ENCODE measurements around the gene SPRED3.
"Not testable (repeated sequence)": the region's sequence is repeated elsewhere in the genome, so short reads cannot be mapped to it uniquely, and the experiment has no call there.

SPRED3 gene

DNA sequence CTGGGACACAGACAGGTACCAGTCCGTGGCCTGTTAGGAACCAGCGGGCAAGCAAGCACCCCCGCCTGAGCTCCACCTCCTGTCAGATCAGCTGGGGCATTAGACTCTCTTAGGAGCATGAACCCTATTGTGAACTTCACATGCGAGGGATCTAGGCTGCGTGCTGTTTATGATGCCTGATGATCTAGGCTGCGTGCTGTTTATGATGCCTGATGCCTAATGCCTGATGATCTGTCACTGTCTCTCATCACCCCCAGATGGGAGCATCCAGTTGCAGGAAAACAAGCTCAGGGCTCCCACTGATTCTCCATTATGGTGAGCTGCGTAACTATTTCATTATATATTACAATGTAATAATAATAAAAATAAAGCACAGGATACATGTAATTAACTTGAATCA, 33.9 kb downstream of the SPRED3 start:
- no peak for DNase-seq

DNA sequence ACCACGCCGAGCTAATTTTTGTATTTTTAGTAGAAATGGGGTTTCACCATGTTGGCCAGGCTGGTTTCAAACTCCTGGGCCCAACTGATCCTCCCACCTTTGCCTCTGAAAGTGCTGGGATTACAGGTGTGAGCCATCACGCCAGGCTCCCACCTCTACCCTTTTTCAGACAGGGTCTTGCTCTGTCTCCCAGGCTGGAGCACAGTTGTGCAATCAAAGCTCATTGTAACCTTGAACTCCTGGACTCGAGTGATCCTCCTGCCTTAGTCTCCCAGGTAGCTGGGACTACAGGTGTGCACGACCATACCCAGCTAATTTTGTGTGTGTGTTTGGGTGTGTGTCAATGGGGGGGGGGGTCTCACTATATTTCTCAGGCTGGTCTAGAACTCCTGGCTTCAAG, 35.8 kb downstream of the SPRED3 start:
- no peak for DNase-seq

DNA sequence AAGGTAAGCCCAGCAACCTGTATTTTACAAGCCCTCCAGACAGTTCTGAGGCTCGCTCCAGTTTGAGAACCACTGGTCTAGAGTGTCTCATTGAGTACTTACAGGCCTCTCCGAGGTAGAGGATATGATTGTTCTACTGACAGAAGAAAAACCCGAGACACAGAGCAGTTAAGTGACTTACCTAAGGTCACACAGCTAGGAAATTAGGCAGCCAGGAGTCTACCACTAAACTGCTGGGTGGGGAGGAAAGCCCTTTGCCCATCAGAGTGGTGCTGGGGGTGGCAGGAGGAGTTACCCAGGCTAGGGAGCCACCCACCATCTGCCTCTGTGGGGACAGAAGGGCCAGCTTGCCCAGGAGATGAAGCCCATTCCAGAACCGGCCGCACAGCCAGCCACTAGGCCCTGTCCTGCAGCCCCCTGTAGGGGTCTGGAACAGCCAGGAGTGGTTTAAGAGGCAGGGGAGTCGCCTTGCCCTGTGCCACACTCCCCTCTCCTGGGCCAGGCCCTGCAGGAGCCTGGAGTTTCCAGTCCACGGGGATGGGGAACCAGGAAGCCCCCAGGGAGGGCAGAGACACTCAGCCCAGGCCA, 36.8 kb downstream of the SPRED3 start:
- DNase-seq, result no peak

DNA sequence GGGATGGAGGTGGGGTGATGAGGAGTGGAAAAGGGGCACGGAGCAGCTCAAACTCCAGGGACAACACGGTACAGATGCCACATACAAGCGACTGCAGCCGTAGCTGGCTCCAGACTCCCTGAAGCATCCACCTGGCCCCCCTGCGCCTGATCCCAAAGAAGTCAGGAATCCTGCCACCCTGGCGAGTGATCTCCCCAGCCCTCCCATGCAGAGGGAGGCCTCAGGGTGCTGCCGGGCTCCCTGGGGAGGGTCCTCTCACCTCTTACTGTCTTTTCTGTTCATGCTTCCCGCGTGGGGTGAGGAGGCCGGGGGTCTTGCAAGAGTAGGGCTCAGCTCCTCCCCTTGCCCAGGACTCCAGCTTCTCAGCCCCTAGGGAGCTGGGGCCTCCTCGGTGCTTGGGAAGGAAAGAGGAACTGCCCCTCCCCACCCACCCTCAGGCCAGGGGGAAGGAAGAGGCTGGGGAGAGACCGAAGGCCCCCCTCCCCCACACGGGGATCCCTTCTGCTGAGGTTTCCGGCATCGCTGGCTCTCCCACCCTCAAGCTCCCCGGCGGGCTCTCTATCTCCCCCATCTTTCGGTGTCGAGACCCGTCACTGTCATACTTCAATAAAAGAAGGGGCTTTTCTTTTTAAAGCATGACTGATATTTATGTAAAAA, 37.4 kb downstream of the SPRED3 start, which contains the start of gene RASGRP4:
RASGRP4 (minus strand) TSS at position 410 of the 657 bp plus-strand sequence; CDS start at position 282, 128 bp downstream.
- DNase-seq, result peak in 1 of 6 experiments; percentile 13

GRCh38 chr19:38427035-38427677, 38.7 kb downstream of the SPRED3 start:
- DNase-seq, result not testable (repeated sequence)

GRCh38 chr19:38429055-38429810, 40.7 kb downstream of the SPRED3 start:
- no peak for DNase-seq

- DNase-seq, result no peak
Measured at GRCh38 chr19:38429811-38430156, 41.3 kb downstream of the SPRED3 start.

DNA sequence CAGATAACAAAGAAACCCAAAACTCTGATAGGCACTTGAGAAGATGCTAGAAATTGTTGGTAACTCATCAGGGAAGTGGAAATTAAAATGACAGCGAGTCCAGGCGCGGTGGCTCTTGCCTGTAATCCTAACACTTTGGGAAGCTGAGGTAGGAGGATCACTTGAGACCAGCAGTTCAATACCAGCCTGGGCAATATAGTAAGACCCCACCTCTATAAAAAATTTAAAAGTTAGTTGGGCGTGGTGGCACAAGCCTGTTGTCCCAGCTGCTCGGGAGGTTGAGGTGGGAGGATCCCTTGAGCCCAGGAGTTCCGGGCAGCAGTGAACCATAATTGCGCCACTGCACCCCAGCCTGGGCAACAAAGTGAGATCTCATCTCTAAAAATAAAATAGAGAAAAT, 42.4 kb downstream of the SPRED3 start:
- DNase-seq, result no peak

GRCh38 chr19:38433268-38433733, 44.8 kb downstream of the SPRED3 start, which contains the start of gene RYR1:
Gene RYR1 (plus strand): TSS chr19:38433691. CDS start chr19:38433830, 139 bp downstream.
- no peak for DNase-seq

GRCh38 chr19:38434549-38435051, 46.1 kb downstream of the SPRED3 start:
- DNase-seq, result no peak

DNA sequence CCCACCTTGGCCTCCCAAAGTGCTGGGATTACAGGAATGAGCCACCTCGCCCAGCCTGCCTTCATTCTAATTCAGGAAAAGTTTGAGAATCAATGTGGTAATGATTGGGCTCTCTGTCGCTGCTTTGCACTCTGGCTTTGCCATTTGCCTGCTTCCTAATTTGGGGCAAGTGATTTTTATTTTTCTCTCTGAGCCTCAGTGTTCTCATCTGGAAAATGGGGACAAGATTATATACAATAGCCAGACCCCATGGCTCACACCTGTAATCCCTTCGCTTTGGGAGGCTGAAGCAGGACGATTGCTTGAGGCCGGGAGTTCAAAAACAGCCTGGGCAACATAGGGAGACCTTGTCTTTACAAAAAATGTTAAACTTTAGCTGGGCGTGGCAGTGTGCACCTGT, 48.8 kb downstream of the SPRED3 start:
- no peak for DNase-seq

DNA sequence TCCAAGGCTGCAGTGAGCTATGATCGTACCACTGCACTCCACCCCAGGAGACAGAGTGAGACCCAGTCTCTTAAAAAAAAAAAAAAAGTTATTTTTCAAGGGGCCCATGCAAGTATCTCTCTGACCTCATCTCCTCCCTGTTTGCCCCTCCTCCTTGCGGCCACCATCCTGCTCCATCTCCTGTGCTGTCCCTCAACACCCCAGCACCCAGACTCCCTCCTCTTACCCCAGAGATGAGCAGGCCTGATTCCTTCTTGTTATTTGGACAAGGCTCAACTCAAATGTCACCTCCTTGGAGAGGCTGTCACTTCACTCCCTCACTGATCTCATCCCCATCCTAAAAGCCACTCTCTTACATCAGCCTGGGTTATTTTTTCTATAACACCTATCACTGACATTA, 49.4 kb downstream of the SPRED3 start:
- DNase-seq, result no peak

DNA sequence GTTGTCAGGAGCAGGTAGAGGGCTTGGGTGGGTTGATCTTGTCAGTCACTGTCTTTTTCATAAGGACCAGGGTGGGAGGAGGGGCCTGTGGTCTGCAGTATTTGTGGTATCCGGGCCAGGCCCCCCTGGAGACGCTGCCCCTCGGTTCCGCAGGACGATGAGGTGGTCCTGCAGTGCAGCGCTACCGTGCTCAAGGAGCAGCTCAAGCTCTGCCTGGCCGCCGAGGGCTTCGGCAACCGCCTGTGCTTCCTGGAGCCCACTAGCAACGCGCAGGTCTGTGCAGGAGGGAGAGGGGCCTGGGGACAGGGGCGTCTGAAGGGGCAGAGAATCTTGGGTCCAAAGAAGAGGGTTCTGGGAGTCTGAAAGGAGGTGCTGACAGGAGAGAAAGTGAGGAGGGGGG, 52.1 kb downstream of the SPRED3 start:
- no peak for DNase-seq

DNA sequence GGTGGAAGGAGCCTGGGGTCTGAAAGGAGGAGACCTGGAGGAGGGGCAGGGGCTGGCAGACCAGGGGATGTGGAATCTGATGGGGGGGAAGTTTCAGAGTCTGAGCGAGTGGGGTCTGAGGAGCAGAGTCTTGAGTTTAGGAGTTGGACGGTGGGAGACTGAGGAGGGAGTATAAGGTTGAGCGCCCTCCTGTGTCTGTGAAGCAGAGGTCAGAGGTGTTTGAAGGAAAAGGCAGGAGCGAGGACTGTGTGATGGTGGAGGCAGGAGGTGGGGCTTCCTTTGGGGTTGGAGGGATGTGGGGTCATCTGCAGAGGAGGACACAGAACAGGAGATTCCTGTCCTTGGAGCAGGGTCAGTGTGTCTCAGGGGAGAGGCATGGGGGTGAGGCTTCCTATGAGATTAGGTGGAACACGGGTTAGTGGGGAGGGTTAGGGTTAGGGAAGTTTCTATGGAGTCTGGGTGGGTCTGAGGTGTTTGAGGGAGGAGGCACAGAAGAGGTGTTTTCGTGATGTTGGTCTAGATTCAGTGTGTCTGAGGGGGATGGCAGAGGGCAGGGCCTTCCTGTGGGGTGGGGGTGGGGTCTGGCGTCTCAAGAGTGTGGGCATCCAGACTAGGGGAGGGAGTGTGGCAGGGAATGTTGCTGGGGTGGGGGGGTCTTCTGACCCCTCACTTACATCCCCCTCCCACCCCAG, 53.3 kb downstream of the SPRED3 start:
- DNase-seq, result no peak

DNA sequence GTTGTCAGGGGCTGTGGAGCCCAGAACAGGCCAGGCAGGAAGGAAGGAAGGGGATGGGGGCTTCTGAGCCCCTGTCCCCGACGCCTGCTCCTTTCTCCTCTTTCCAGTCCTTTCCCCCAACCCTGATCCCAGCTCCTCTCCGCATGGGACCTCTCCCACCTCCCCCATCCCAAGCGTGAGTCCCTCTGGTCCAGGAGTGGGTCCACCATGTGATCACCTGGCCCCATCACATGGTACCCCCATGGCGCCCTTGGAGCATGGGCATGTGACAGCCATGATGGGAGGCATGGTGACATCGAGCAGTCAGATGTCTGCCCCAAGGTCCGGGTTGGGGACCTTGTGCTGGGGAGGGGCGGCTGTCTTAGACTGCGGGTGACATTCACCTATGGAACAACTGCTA, 54.2 kb downstream of the SPRED3 start:
- DNase-seq, result no peak

DNA sequence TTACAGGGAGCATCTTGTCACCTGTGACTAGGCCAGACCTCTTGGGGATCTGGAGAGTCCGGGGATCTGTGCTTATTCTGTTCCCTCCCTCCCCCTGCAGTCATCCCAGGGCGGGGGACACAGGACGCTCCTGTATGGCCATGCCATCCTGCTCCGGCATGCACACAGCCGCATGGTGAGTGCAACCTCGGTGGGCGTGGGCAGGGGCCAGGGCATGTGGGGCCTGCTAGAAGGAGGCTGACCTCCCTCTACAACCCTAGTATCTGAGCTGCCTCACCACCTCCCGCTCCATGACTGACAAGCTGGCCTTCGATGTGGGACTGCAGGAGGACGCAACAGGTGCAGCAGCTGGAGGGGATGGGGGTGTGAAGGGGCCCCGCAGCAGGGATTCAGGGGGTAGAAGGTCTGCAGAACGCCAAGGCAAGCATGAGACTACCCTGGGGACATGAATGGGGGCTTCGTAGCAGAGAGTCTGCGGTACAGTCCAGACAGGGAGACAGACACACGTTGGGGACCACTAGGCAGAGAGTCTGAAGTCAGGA, 55.0 kb downstream of the SPRED3 start:
- DNase-seq, result no peak

- DNase-seq, result no peak
Measured at GRCh38 chr19:38444026-38444425, 55.5 kb downstream of the SPRED3 start.

DNA sequence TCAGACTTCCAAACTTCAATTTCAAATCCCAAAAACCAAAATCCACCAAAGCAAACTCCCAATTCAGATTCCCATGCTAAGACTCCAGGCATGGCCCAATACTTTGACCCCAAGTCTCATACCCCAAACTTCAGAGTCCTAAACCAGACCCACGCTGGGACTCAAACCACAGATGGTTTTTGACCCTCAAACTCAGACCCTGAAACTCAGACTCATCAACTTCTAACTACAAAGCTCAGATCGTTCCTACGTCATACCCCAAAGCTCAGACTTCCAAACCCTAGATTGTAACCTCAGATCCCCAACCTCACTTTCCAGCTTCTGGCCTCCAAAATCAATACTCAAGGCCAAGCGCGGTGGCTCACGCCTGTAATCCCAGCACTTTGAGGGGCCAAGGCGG, 56.9 kb downstream of the SPRED3 start:
- DNase-seq, result no peak

- no peak for DNase-seq
Measured at GRCh38 chr19:38448225-38448624, 59.7 kb downstream of the SPRED3 start.
